Esophagus muscularis mucosa (tissue), 4 donors: ENCODE measurements around the gene TMEM87B. TPM values are rescaled to one million over a fixed set of nuclear protein-coding genes. Genes with fewer than 3 reads are reported as not detected.

Source experiments
- DNase-seq: peaks from one replicate; pipeline ENCODE4 v3.0.0-alpha.2; 2017; ENCODE audit errors: extremely low spot score
- H3K27ac ChIP-seq, 4 donors: fragments of 200-600 bp; sonication (generic); replicated peaks in 1 of 4; 1 replicate in 3 of 4; 2 replicates in 1 of 4; pipeline ENCODE4 v1.5.1; 2016 to 2019; ENCODE audit warnings: mild to moderate bottlenecking in 1 of 4
- H3K27me3 ChIP-seq, 4 donors: fragments of 200-600 bp; sonication (generic); one replicate each; pipeline versions ENCODE4 v1.5.1 to v1.6.0; 2016 to 2019
- H3K36me3 ChIP-seq, 4 donors: fragments of 200-600 bp; sonication (generic); one replicate each; pipeline ENCODE4 v1.5.1; 2016 to 2019
- H3K4me1 ChIP-seq, 4 donors: fragments of 200-600 bp; sonication (generic); one replicate each; pipeline ENCODE4 v1.5.1; 2016 to 2019
- H3K4me3 ChIP-seq, 4 donors: fragments of 200-600 bp; sonication (generic); 1 replicate in 2 of 4; 2 replicates in 2 of 4; pipeline ENCODE4 v1.5.1; 2016 to 2019; ENCODE audit warnings: mild to moderate bottlenecking in 4 of 4, moderate library complexity in 1 of 4
- H3K9me3 ChIP-seq, 4 donors: fragments of 200-600 bp; sonication (generic); 1 replicate in 3 of 4; 2 replicates in 1 of 4; pipeline ENCODE4 v1.5.1; 2016 to 2019
- CTCF ChIP-seq, 3 experiments: fragments of 200-600 bp in 2 of 3; fragments of 450-650 bp in 1 of 3; sonication (generic) in 2 of 3; IDR thresholded peaks; one replicate each; pipeline ENCODE4 v1.5.1; 2017 to 2019; ENCODE audit warnings: antibody characterized with exemption in 3 of 3, mild to moderate bottlenecking in 2 of 3, moderate library complexity in 1 of 3
- EP300 ChIP-seq: sonication (generic); formaldehyde crosslinking; IDR thresholded peaks from one replicate; pipeline ENCODE4 v1.6.1; 2017; ENCODE audit warnings: antibody characterized with exemption
- POLR2A ChIP-seq: fragments of 450-650 bp; IDR thresholded peaks from one replicate; pipeline ENCODE4 v1.6.1; 2017; ENCODE audit warnings: antibody characterized with exemption, moderate library complexity, mild to moderate bottlenecking, low read depth
- POLR2AphosphoS5 ChIP-seq, 2 donors: sonication (generic); formaldehyde crosslinking; IDR thresholded peaks; one replicate each; pipeline ENCODE4 v1.6.1; 2017; ENCODE audit warnings: antibody characterized with exemption in 2 of 2
- WGBS: methylation state at CpG from one replicate; pipeline ENCODE4 v1.1.5; 2018; 5-methylcytosine and 5-hydroxymethylcytosine counted together
- intact Hi-C: fragments of 100-400 bp; cut with DNase I; formaldehyde crosslinking; loops from one replicate; pipeline ENCODE4 v1.15.1; 2023
- total RNA-seq, 4 donors: library from RNA; depleted of rRNA; stranded (reverse); fragments of >200 nt; gene quantifications; one replicate each; pipeline versions ENCODE4 v1.1.0 to v1.2.1, GENCODE V29; 2016

TMEM87B gene
- total RNA-seq, 4 donors from 2014 or later: 13.7 to 21.8 (median 14.9) TPM

DNA sequence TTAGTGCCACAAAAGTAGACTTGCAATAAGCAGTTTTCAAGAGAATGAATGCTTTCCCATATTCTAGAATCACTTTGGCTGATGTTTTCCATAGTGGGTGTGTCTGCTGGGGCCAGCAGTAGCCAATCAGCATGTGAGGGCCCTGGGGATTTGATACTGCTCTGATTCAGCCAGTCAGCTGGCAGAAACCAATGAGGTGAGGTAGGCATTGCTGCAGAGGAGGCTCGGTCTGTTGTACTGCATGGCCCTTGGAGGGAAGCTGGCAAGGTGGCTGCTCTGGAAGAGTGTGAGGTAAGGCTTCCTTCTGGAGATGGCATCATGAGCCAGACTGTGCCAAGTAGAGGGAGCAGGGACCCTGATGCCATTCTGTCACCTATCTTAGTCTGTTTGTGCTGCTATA lies 22.7 kb downstream of the TMEM87B start:
- H3K36me3 ChIP-seq: peaks cover 5 to 58% (median 35%) of the 10 kb centered on the region in 4 donors
- intact Hi-C loops: no loop called here
- H3K4me3 ChIP-seq: no peak overlapping the region
- WGBS: no CpG with 5 or more reads among the region's 1 CpG
- peaks cover 0 to 11% (median 5%) of the 10 kb centered on the region in 4 donors for H3K4me1 ChIP-seq
- no peak overlapping the region for H3K27ac ChIP-seq
- no peak for DNase-seq
- H3K9me3 ChIP-seq: no peaks in the 10 kb centered on the region
- H3K27me3 ChIP-seq: no peaks in the 10 kb centered on the region
- no peak for TF ChIP-seq POLR2AphosphoS5 (IDR thresholded peaks at IDR 0.05)
- no peak for TF ChIP-seq EP300
- no peak for TF ChIP-seq CTCF (IDR thresholded peaks at IDR 0.05)

- intact Hi-C loops: no loop called here
- Histone ChIP-seq H3K9me3 (no peaks in the 10 kb centered on the region), H3K4me3 (no peak overlapping the region), H3K27ac (no peak overlapping the region), H3K27me3 (no peaks in the 10 kb centered on the region), H3K4me1 (no peaks in the 10 kb centered on the region), H3K36me3 (peaks cover 9 to 76% (median 58%) of the 10 kb centered on the region in 4 donors)
- 70% methylated on average over 1 of the region's 1 CpG for WGBS
- DNase-seq: no peak
- TF ChIP-seq POLR2A (no peak), CTCF (IDR thresholded peaks at IDR 0.05) (no peak), POLR2AphosphoS5 (IDR thresholded peaks at IDR 0.05) (no peak)
Observed at GRCh38 chr2:112081262-112081661, 26.2 kb downstream of the TMEM87B start.

DNA sequence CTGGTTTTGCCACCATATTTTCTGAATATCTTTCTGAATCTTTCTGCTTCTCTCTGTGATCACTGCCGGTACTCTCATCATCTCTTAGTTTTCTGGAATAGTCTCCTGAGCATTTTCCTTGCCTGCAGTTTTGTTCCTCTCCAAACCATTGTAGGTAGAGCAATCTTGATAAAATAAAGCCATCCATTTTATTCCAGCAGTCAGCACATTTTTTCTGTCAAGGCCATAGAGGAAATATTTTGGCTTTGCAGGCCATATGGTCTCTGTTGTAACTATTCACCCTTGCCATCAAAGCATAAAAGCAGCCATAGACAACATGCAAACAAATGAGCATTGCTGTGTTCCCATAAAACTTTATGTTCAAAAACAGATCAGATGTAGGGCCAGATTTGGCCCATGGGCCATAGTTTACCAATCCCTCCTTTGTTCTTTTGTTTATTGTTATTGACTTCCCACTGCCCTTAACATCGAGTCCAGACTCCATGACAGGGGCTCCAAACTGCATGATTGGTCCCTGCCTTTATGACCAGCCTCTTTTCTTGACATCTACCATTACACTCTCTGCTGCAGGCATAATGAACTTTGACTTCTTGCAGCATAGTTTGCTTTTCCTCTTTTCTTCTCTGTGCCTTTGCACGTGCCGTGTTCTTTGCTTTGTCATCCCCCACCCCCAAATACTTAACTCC lies 29.8 kb downstream of the TMEM87B start:
- TF ChIP-seq POLR2AphosphoS5 (IDR thresholded peaks at IDR 0.05) (no peak), POLR2A (no peak), EP300 (no peak), CTCF (IDR thresholded peaks at IDR 0.05) (no peak)
- Histone ChIP-seq H3K4me1 (no peaks in the 10 kb centered on the region), H3K9me3 (no peaks in the 10 kb centered on the region), H3K27me3 (no peaks in the 10 kb centered on the region), H3K36me3 (peaks cover 14 to 89% (median 74%) of the 10 kb centered on the region in 4 donors), H3K27ac (no peak overlapping the region), H3K4me3 (no peak overlapping the region)
- WGBS: 82% methylated on average over 4 of the region's 4 CpGs
- DNase-seq: no peak
- intact Hi-C loops: no loop called here

DNA sequence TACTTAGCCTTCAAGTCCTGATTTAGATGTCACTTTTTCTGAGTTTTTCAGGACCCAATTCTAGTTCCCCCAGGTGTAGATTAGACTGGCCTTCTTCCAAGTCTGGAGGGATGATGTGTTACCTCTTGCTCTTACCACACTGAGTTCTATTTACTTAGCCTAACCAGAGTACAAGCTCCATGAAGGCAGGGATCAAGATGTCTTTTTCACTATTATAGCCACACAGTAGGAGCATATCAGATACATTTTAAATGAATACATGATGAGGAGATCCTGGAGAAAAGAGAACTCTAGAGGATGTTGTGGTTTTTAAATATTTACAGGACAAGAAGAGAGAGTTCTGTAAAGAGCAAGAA lies 30.3 kb downstream of the TMEM87B start:
- Histone ChIP-seq H3K36me3 (peaks cover 14 to 94% (median 77%) of the 10 kb centered on the region in 4 donors), H3K27ac (no peak overlapping the region), H3K4me3 (no peak overlapping the region), H3K27me3 (no peaks in the 10 kb centered on the region), H3K4me1 (no peaks in the 10 kb centered on the region), H3K9me3 (no peaks in the 10 kb centered on the region)
- no peak for TF ChIP-seq POLR2A
- no peak for TF ChIP-seq CTCF (IDR thresholded peaks at IDR 0.05)
- no peak for TF ChIP-seq POLR2AphosphoS5 (IDR thresholded peaks at IDR 0.05)
- TF ChIP-seq EP300: no peak
- no peak for DNase-seq
- intact Hi-C loops: no loop called here
